B cell (primary cell): ENCODE results near the gene PACSIN2. TPM values are rescaled to one million over a fixed set of nuclear protein-coding genes. Genes with fewer than 3 reads are reported as not detected.
"Not testable (repeated sequence)": the region's sequence is repeated elsewhere in the genome, so short reads cannot be mapped to it uniquely, and the experiment has no call there.

Experiments used
- ATAC-seq: fragments of 200-7000 bp; cut with Tn5 transposase; one replicate; pipeline ENCODE4 v1.10.0; 2021; ENCODE audit warnings: low read depth, mild to moderate bottlenecking, moderate number of reproducible peaks, moderate library complexity
- CTCF ChIA-PET: fragments of 350-600 bp; sonication (Branson Sonifier 250); formaldehyde crosslinking; loops from one replicate; lab custom pipeline; 2021; ENCODE audit warnings: antibody characterized with exemption, inconsistent platforms; lab: Charles Lee
- POLR2A ChIA-PET: fragments of 350-600 bp; sonication (Branson Sonifier 250); formaldehyde crosslinking; loops from one replicate; lab custom pipeline; 2021; ENCODE audit warnings: antibody characterized with exemption; lab: Charles Lee
- DNase-seq: peaks from one replicate; pipeline ENCODE4 v3.0.0; 2013
- H2AFZ ChIP-seq: 2 replicates; pipeline ENCODE4 v1.6.1; 2012; ENCODE audit warnings: mild to moderate bottlenecking, low read depth, low read length; ENCODE audit not compliant: insufficient read depth, poor library complexity, severe bottlenecking
- H3K27ac ChIP-seq, 2 donors: 1 replicate in 1 of 2; 2 replicates in 1 of 2; pipeline ENCODE4 v1.5.1; 2012 to 2013; ENCODE audit warnings: low read length in 2 of 2, mild to moderate bottlenecking in 2 of 2, moderate library complexity in 1 of 2
- H3K27me3 ChIP-seq, 4 experiments: fragments of 200-600 bp in 1 of 4; sonication (generic) in 1 of 4; replicated peaks in 1 of 4; 1 replicate in 2 of 4; 2 replicates in 2 of 4; pipeline versions ENCODE4 v1.6.1 to v1.7.0; 2013 to 2016; ENCODE audit warnings: low read length in 3 of 4, mild to moderate bottlenecking in 2 of 4, mixed read lengths in 1 of 4, moderate library complexity in 1 of 4; ENCODE audit not compliant: insufficient read depth in 4 of 4, control insufficient read depth in 3 of 4; ENCODE audit errors: control extremely low read depth in 1 of 4
- H3K36me3 ChIP-seq, 2 experiments: replicated peaks in 1 of 2; 1 replicate in 1 of 2; 2 replicates in 1 of 2; pipeline versions ENCODE4 v1.6.1 to v1.7.1; 2013; ENCODE audit warnings: low read length in 1 of 2; ENCODE audit not compliant: insufficient read depth in 2 of 2, control insufficient read depth in 1 of 2; ENCODE audit errors: control extremely low read depth in 1 of 2, extremely low read depth in 1 of 2
- H3K4me1 ChIP-seq, 2 donors: fragments of 200-600 bp in 1 of 2; sonication (generic) in 1 of 2; 1 replicate in 1 of 2; 2 replicates in 1 of 2; pipeline versions ENCODE4 v1.5.1 to v1.6.1; 2013 to 2017; ENCODE audit warnings: low read length in 2 of 2; ENCODE audit not compliant: control insufficient read depth in 2 of 2, insufficient read depth in 2 of 2
- H3K4me2 ChIP-seq: replicated peaks from 2 replicates; pipeline ENCODE3; 2012; ENCODE audit warnings: mild to moderate bottlenecking, low read depth, low read length; ENCODE audit not compliant: poor library complexity, severe bottlenecking
- H3K4me3 ChIP-seq, 5 experiments: fragments of 200-600 bp in 1 of 5; sonication (generic) in 1 of 5; 1 replicate in 3 of 5; 2 replicates in 2 of 5; pipeline versions ENCODE4 v1.5.1 to v1.7.0; 2011 to 2016; ENCODE audit warnings: low read length in 4 of 5, mild to moderate bottlenecking in 4 of 5, low read depth in 2 of 5, control low read depth in 1 of 5, moderate library complexity in 1 of 5; ENCODE audit not compliant: insufficient read depth in 1 of 5; ENCODE audit errors: control extremely low read depth in 1 of 5, extremely low read depth in 1 of 5
- H3K79me2 ChIP-seq: fragments of 200-600 bp; sonication (generic); one replicate; pipeline ENCODE4 v1.6.0; 2016; ENCODE audit warnings: low read length; ENCODE audit not compliant: control insufficient read depth, insufficient read depth
- H3K9ac ChIP-seq: fragments of 200-600 bp; sonication (generic); 2 replicates; pipeline ENCODE4 v1.6.1; 2017; ENCODE audit warnings: mild to moderate bottlenecking, low read length, moderate library complexity
- H3K9me3 ChIP-seq, 3 donors: one replicate each; pipeline versions ENCODE4 v1.6.1 to v1.7.1; 2013; ENCODE audit warnings: low read length in 2 of 3; ENCODE audit not compliant: control insufficient read depth in 2 of 3, insufficient read depth in 1 of 3; ENCODE audit errors: control extremely low read depth in 1 of 3
- H4K20me1 ChIP-seq: 2 replicates; pipeline ENCODE4 v1.6.0; 2012; ENCODE audit warnings: mild to moderate bottlenecking, low read length; ENCODE audit not compliant: insufficient read depth, control insufficient read depth, poor library complexity, severe bottlenecking
- H3K27ac Mint-ChIP-seq: one replicate; pipeline ENCODE4 v1.8.0; 2021; ENCODE audit warnings: mixed read lengths
- H3K27me3 Mint-ChIP-seq: one replicate; pipeline ENCODE4 v1.8.0; 2021; ENCODE audit warnings: mixed read lengths
- H3K4me1 Mint-ChIP-seq: one replicate; pipeline ENCODE4 v1.8.0; 2021; ENCODE audit warnings: mixed read lengths
- H3K4me3 Mint-ChIP-seq: one replicate; pipeline ENCODE4 v1.8.0; 2021; ENCODE audit warnings: mixed read lengths
- H3K9me3 Mint-ChIP-seq: one replicate; pipeline ENCODE4 v1.8.0; 2022; ENCODE audit warnings: mixed read lengths; ENCODE audit not compliant: insufficient read depth
- CTCF ChIP-seq: fragments of 200-600 bp; IDR thresholded peaks from one replicate; pipeline ENCODE4 v1.8.0; 2022; ENCODE audit warnings: antibody characterized with exemption, mild to moderate bottlenecking
- EZH2 ChIP-seq: IDR thresholded peaks from 2 replicates; pipeline ENCODE4 v1.6.1; 2012; ENCODE audit warnings: borderline replicate concordance, low read depth, mild to moderate bottlenecking, moderate library complexity, low read length; ENCODE audit not compliant: insufficient read depth, poor library complexity, severe bottlenecking
- WGBS: methylation state at CpG from one replicate; pipeline ENCODE4 v1.1.5; 2013; ENCODE audit warnings: missing lambda C conversion rate; ENCODE audit not compliant: insufficient coverage; 5-methylcytosine and 5-hydroxymethylcytosine counted together
- intact Hi-C: fragments of 100-400 bp; cut with micrococcal nuclease; formaldehyde crosslinking; loops from one replicate; pipeline ENCODE4 v1.10.0; 2022
- polyA plus RNA-seq: library from polyadenylated mRNA; depleted of rRNA; stranded (reverse); fragments of >200 nt; gene quantifications from 2 replicates; pipeline ENCODE4 v1.2.3, GENCODE V29; 2012
- total RNA-seq, 2 donors: library from RNA; stranded (reverse); fragments of 120-200 nt in 1 of 2; gene quantifications; 1 replicate in 1 of 2; 2 replicates in 1 of 2; pipeline versions ENCODE4 v1.2.3 to v1.2.4, GENCODE V29; 2013 to 2022

Gene PACSIN2
- total and polyA plus RNA-seq, 2 donors (not counting 1 experiment from before 2014, with no cell fraction given): 26.9 to 59.3 TPM

- no peak for TF ChIP-seq EZH2
- no peak for TF ChIP-seq CTCF
- POLR2A ChIA-PET: no interaction called here
- Mint-ChIP-seq H3K4me1 (peaks cover 26% of the 10 kb centered on the region), H3K27ac (no peak overlapping the region), H3K4me3 (no peak overlapping the region), H3K9me3 (no peaks in the 10 kb centered on the region), H3K27me3 (no peaks in the 10 kb centered on the region)
- no peaks in the 10 kb centered on the region for H3K27me3 ChIP-seq
- DNase-seq (no peak), ATAC-seq (no peak)
- CTCF ChIA-PET: no interaction called here
- H3K9ac ChIP-seq: no peak overlapping the region
- peaks cover 0 to 11% of the 10 kb centered on the region in 2 experiments for H3K36me3 ChIP-seq
- peaks cover 97% of the 10 kb centered on the region for H3K79me2 ChIP-seq
- no peak overlapping the region for H3K27ac ChIP-seq
- H3K4me2 ChIP-seq: no peak overlapping the region
- peaks cover 0 to 10% of the 10 kb centered on the region in 2 donors for H3K4me1 ChIP-seq
- H4K20me1 ChIP-seq: peaks cover 46% of the 10 kb centered on the region
- no peak overlapping the region for H2AFZ ChIP-seq
- WGBS: no CpG with 5 or more reads among the region's 1 CpG
- no peaks in the 10 kb centered on the region for H3K9me3 ChIP-seq
- intact Hi-C loops: no loop called here
- no peak overlapping the region for H3K4me3 ChIP-seq
These were observed 59.1 kb downstream of the PACSIN2 start for GRCh38 chr22:42955848-42956247.

- TF ChIP-seq EZH2 (no peak), CTCF (no peak)
- no peaks in the 10 kb centered on the region for H3K27me3 Mint-ChIP-seq
- H3K36me3 ChIP-seq: peaks cover 0 to 12% of the 10 kb centered on the region in 2 experiments
- H3K27ac Mint-ChIP-seq: no peak overlapping the region
- no peak overlapping the region for H2AFZ ChIP-seq
- CTCF ChIA-PET: no interaction called here
- intact Hi-C loops: no loop called here
- H3K9me3 Mint-ChIP-seq: no peaks in the 10 kb centered on the region
- H3K4me3 ChIP-seq: no peak overlapping the region
- ATAC-seq: no peak
- 96% methylated on average over 7 of the region's 8 CpGs for WGBS
- peaks cover 19% of the 10 kb centered on the region for H3K4me1 Mint-ChIP-seq
- no peak overlapping the region for H3K27ac ChIP-seq
- H3K9me3 ChIP-seq: no peaks in the 10 kb centered on the region
- peaks cover 43% of the 10 kb centered on the region for H4K20me1 ChIP-seq
- H3K4me1 ChIP-seq: peaks cover 0 to 6% of the 10 kb centered on the region in 2 donors
- no peaks in the 10 kb centered on the region for H3K27me3 ChIP-seq
- no peak overlapping the region for H3K4me2 ChIP-seq
- H3K9ac ChIP-seq: no peak overlapping the region
- POLR2A ChIA-PET: no interaction called here
- no peak overlapping the region for H3K4me3 Mint-ChIP-seq
- no peak for DNase-seq
- peaks cover 97% of the 10 kb centered on the region for H3K79me2 ChIP-seq
These were observed 59.8 kb downstream of the PACSIN2 start for GRCh38 chr22:42955087-42955635.

GRCh38 chr22:42953751-42954150 is 61.2 kb downstream of the PACSIN2 start:
- DNase-seq, CTCF ChIA-PET, H2AFZ ChIP-seq, H3K9me3 Mint-ChIP-seq, H3K4me1 ChIP-seq, POLR2A ChIA-PET, ATAC-seq, H3K27ac Mint-ChIP-seq, H3K9me3 ChIP-seq, H3K4me3 ChIP-seq, H3K27me3 ChIP-seq, H3K27ac ChIP-seq, H3K27me3 Mint-ChIP-seq, H3K9ac ChIP-seq, intact Hi-C loops, H3K4me2 ChIP-seq, H3K4me3 Mint-ChIP-seq: not testable (repeated sequence)
- H3K4me1 Mint-ChIP-seq: peaks cover 14% of the 10 kb centered on the region
- Histone ChIP-seq H4K20me1 (peaks cover 55% of the 10 kb centered on the region), H3K36me3 (peaks cover 0 to 12% of the 10 kb centered on the region in 2 experiments), H3K79me2 (peaks cover 96% of the 10 kb centered on the region)
- WGBS: 94% methylated on average over 4 of the region's 6 CpGs
